ENCODE measurements around the gene SELENOF.

DNA sequence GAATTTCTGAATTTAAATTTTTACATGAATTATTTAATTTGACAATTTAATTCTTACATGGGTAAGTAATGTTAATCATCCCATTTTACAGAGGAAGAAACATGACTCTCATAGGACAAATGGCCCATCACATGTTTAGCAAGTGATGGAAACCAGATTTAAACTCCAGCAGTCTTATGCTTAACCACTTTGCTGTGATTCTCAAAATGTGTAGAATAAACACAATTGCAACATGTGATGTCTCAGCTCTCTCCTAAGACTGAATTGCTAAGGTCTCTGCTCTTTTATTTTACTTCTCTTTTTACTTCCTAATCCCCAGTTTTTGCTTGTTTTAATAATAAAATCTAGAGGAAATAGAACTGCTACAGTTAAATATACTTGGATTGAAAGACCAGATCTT lies 43.3 kb upstream of the SELENOF start:
- TF ChIP-seq POLR2A (IDR thresholded peaks at IDR 0.05; ENCODE audit: low read length) = no peak
- no peak for TF ChIP-seq GATA1 (IDR thresholded peaks at IDR 0.05; ENCODE audit: low read depth, low read length)

All from erythroblast (primary cell).